Measurements from ENCODE around the gene HOXD13. TPM values are rescaled to one million over a fixed set of nuclear protein-coding genes. Genes with fewer than 3 reads are reported as not detected.

The HOXD13 gene
- total and polyA plus RNA-seq, 2 donors (not counting 3 experiments of a cell fraction or from before 2014, with no cell fraction given): not detected

DNA sequence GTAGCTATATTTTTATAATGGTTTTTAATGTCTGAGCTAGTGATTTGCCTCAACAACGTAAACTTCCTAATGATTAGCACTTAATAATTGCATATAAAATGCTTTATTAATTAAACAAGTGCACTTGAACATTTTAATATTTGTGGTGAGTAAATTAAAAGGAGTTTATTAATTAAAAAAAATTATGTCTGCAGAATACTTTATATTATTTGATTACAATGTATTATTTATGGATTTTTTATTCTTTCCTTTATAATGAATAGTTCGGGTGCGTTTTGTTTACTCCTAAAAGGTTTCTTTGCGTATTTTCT, 39.3 kb downstream of the HOXD13 start:
- TF ChIP-seq MAX (IDR thresholded peaks at IDR 0.05; ENCODE audit: insufficient read depth, insufficient read length) (no peak), MYC (IDR thresholded peaks at IDR 0.05; ENCODE audit: low read depth, low read length) (no peak)
- H2AFZ ChIP-seq (ENCODE audit: low read depth, low read length): no peak overlapping the region
- ChIA-PET POLR2A (interaction anchor here (0.9 to 2.0 kb wide), 3 partner anchors 422 to 505 kb away, joined by 3 to 11 read pairs (median 5); no protein-coding TSS in a partner anchor), CTCF (interaction anchor here (1.0 to 10.1 kb wide), 16 partner anchors 8 to 1033 kb away, joined by 3 to 458 read pairs (median 5); partner anchors contain the start of gene HOXD9)
- no peak for FAIRE-seq
- H4K20me1 ChIP-seq (replicated peaks; ENCODE audit: control insufficient read depth, extremely low read depth, insufficient read depth, low read length): no peaks in the 10 kb centered on the region
- H3K4me1 ChIP-seq (ENCODE audit: control insufficient read depth, extremely low read depth, insufficient read depth, low read length): peaks cover 52% of the 10 kb centered on the region
- no TSS peak for BruUV-seq (replicated peaks)
- no peaks in the 10 kb centered on the region for H3K36me3 ChIP-seq (ENCODE audit: control insufficient read depth in 2 of 2, extremely low read depth in 1 of 2, insufficient read depth in 2 of 2, low read length in 2 of 2)
- no peaks in the 10 kb centered on the region for H3K9me3 ChIP-seq (replicated peaks; ENCODE audit: control insufficient read depth, insufficient read depth, low read length)
- no peaks in the 10 kb centered on the region for H3K27me3 ChIP-seq (ENCODE audit: control insufficient read depth in 2 of 2, insufficient read depth in 2 of 2, low read length in 2 of 2)
- peak overlapping the region; percentile 99 for H3K4me2 ChIP-seq (ENCODE audit: insufficient read depth, low read length)
- no peak for DNase-seq (ENCODE audit: low read depth, low spot score)
- peaks cover 23% of the 10 kb centered on the region for H3K79me2 ChIP-seq (ENCODE audit: control insufficient read depth, insufficient read depth, low read length)
- peak overlapping the region; percentile 43 to 93 (median 88) for H3K4me3 ChIP-seq (replicated peaks in 1 of 3; ENCODE audit: insufficient read depth in 1 of 3, low read depth in 1 of 3, low read length in 3 of 3)
- intact Hi-C loops (cut with micrococcal nuclease): loop anchor here (2.0 kb wide), 1 partner anchor 1081 kb away; the partner anchor contains the start of gene HNRNPA3
- dilution Hi-C loops (cut with MboI; ENCODE audit: extremely low pct_ligation_motif_present, low sequenced_read_pairs): loop anchor here (25.0 kb wide), 1 partner anchor 505 kb away; no protein-coding TSS in a partner anchor
- H3K27ac ChIP-seq (ENCODE audit: insufficient read depth, low read depth, low read length): peak overlapping the region; percentile 67
- H3K9ac ChIP-seq (replicated peaks; ENCODE audit: extremely low read depth, insufficient read depth, low read length): peak overlapping the region; percentile 90
- H3K9me1 ChIP-seq (replicated peaks; ENCODE audit: control insufficient read depth, extremely low read depth, insufficient read depth, low read length): no peaks in the 10 kb centered on the region

GRCh38 chr2:176132205-176133171, 40.0 kb downstream of the HOXD13 start:
- no TSS peak for BruUV-seq (replicated peaks)
- Histone ChIP-seq H2AFZ (ENCODE audit: low read depth, low read length) (peak overlapping the region; percentile 30), H3K4me1 (ENCODE audit: control insufficient read depth, extremely low read depth, insufficient read depth, low read length) (peaks cover 48% of the 10 kb centered on the region), H3K79me2 (ENCODE audit: control insufficient read depth, insufficient read depth, low read length) (peaks cover 30% of the 10 kb centered on the region), H3K27ac (ENCODE audit: insufficient read depth, low read depth, low read length) (peak overlapping the region; percentile 67), H3K36me3 (ENCODE audit: control insufficient read depth in 2 of 2, extremely low read depth in 1 of 2, insufficient read depth in 2 of 2, low read length in 2 of 2) (no peaks in the 10 kb centered on the region), H3K9ac (replicated peaks; ENCODE audit: extremely low read depth, insufficient read depth, low read length) (peak overlapping the region; percentile 90), H3K27me3 (ENCODE audit: control insufficient read depth in 2 of 2, insufficient read depth in 2 of 2, low read length in 2 of 2) (no peaks in the 10 kb centered on the region), H3K4me2 (ENCODE audit: insufficient read depth, low read length) (peak overlapping the region; percentile 99), H3K9me1 (replicated peaks; ENCODE audit: control insufficient read depth, extremely low read depth, insufficient read depth, low read length) (no peaks in the 10 kb centered on the region), H3K9me3 (replicated peaks; ENCODE audit: control insufficient read depth, insufficient read depth, low read length) (no peaks in the 10 kb centered on the region), H4K20me1 (replicated peaks; ENCODE audit: control insufficient read depth, extremely low read depth, insufficient read depth, low read length) (no peaks in the 10 kb centered on the region), H3K4me3 (replicated peaks in 1 of 3; ENCODE audit: insufficient read depth in 1 of 3, low read depth in 1 of 3, low read length in 3 of 3) (peak overlapping the region; percentile 39 to 93 (median 88))
- TF ChIP-seq MAX (IDR thresholded peaks at IDR 0.05; ENCODE audit: insufficient read depth, insufficient read length): no peak
- no peak for TF ChIP-seq POLR2A (IDR thresholded peaks at IDR 0.05; ENCODE audit: low read depth, low read length)
- peak; percentile 18 for TF ChIP-seq POLR2AphosphoS5 (IDR thresholded peaks at IDR 0.05; ENCODE audit: insufficient read depth, low read depth, low read length)
- dilution Hi-C loops (cut with MboI; ENCODE audit: extremely low pct_ligation_motif_present, low sequenced_read_pairs): loop anchor here (25.0 kb wide), 1 partner anchor 505 kb away; no protein-coding TSS in a partner anchor
- intact Hi-C loops (cut with micrococcal nuclease): no loop called here
- POLR2A ChIA-PET: interaction anchor here (0.7 to 1.9 kb wide), 3 partner anchors 480 to 535 kb away, joined by 3 to 11 read pairs (median 3); no protein-coding TSS in a partner anchor
- DNase-seq (ENCODE audit: low read depth, low spot score): peak; percentile 86
- CTCF ChIA-PET: interaction anchor here (1.0 to 10.1 kb wide), 16 partner anchors 7 to 1016 kb away, joined by 3 to 458 read pairs (median 5); partner anchors contain the start of gene HOXD9
- FAIRE-seq: peak; percentile 70
